ENCODE measurements around the gene CDKN2B-AS1.

GRCh38 chr9:22026696-22027095, 32.1 kb downstream of the CDKN2B-AS1 start:
- TF ChIP-seq CTCF (IDR thresholded peaks at IDR 0.05) (no peak), ZFX (IDR thresholded peaks at IDR 0.05; ENCODE audit: borderline replicate concordance) (no peak)
